Activated CD4-positive, alpha-beta T cell treated with anti-CD3 and anti-CD28 coated beads for 48 hours (primary cell): ENCODE measurements around the gene SLCO3A1.
"Not testable (repeated sequence)": the region's sequence is repeated elsewhere in the genome, so short reads cannot be mapped to it uniquely, and the experiment has no call there.

Experiments used
- DNase-seq: peaks from one replicate; pipeline ENCODE4 v3.0.0-alpha.2; 2020

The SLCO3A1 gene

GRCh38 chr15:91942720-91943394, 89.3 kb downstream of the SLCO3A1 start:
- DNase-seq, result peak; percentile 45

DNA sequence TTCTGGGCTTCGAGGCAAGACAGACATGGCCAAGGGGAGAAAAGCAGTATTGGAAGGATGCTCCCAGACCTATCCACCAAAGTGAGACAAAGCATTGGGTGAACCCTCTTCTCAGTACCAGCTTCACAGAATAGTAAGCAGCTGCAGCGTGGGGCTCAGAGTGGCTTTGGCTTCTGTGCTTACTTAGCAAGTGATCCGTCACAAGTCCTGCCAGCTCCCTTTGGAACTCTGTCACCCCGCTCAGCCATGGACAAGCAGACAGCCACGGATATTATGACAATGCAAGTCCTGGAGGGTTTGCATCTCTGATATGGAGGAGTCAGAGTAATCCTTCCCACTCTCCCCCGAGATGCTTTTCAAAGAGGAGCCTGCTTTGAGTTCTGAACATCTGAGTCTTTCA, 90.8 kb downstream of the SLCO3A1 start:
- DNase-seq, result no peak

- DNase-seq, result no peak
Observed at GRCh38 chr15:91945385-91945784, 91.9 kb downstream of the SLCO3A1 start.

- no peak for DNase-seq
Observed at GRCh38 chr15:91946075-91946474, 92.6 kb downstream of the SLCO3A1 start.

DNA sequence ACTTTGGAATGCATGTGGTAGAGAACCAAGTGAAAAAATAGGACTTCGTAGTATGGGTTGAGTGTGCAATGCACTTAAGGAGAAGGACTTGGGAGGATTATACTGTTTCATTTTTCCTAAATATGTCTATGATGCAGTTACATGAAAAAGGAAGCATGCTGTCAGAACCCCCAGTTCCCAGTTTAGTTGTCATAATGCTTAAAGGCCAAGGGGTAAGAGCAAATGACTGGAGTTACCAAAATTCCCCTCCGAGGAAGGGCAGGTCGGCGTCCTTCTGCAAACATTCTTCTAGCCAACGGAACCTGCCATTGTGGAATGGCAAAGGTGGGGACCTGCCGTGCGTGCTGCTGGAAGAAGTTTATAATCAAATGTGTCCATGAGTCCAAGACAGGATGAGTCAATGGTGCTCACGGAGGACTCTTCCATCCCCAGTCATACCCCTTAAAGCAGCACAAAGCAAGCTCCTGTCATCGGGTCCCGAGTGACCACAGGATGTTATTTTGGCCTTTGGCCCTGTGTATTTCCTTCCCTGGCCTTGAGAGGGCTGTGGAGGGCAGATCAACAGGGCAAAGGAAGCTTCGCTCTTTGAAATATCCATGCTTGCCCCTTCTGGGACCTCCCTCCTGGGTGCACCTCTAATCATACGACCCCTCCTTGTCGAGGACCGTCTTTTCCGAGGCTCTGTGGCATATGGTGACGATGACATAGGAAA, 93.2 kb downstream of the SLCO3A1 start:
- DNase-seq, result no peak

DNA sequence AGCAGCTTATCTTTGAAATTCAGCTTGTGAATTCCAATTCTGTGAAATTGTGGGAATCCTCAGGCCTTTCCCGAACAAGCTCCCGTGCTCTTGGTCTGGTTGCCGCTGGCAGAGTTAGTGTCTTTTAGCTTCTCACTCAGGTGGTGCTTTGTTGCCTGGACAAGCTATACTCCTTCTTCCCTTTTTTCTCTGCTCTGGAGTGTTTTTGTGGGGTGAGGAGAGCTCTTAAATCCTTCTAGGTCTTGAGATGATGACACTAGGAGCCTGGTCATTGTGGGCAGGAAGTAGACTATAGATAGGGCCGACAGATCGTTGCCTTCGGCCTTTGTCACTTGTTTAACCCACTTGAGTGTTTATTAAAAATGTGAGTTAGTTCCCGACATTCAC, 93.8 kb downstream of the SLCO3A1 start:
- no peak for DNase-seq

DNA sequence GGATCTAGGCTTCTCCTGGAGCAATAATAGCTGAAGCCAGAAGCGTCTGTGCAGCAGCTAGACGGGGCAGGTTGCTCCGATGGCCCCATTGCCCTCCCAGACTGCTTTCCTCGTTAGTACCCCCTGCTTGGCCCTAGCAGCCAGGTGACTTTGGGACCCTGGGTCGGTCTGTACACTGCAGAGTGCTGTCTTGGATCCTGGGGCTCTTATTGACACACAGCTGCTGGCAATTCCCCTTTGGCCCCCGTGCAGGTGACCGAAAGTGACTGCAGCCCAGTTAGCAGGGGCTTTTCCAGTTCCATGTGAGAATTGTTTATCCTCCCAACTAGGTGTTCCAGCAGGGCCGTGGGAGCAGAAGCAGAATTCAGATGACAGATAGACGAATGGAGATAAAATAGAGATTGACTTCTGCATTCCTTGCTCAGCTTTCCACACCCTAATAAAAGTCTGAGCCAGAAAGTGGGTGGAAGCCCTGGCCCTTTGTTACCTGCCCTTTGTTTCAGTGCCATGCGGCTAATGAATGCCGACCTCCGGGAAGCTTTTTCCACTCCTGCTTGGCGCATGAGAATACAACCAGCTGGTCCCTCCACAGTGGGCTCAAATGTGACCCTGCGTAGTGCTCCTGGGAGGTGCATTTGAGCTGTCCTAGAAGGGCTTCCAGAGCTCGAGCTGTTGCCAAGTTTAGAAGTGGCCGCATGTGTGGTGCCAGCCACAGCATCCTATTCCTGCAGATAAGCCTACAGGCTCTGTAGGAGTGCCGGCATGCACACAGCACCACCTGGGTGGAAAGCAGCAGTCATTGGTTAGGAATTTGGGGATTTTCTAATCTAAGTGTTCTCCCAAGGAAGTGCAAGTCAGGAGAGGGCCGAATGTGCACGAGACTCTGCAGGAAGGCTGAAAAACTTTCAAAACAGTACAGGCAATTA, 94.4 kb downstream of the SLCO3A1 start:
- no peak for DNase-seq

GRCh38 chr15:91949361-91949760, 95.9 kb downstream of the SLCO3A1 start:
- DNase-seq, result no peak

DNA sequence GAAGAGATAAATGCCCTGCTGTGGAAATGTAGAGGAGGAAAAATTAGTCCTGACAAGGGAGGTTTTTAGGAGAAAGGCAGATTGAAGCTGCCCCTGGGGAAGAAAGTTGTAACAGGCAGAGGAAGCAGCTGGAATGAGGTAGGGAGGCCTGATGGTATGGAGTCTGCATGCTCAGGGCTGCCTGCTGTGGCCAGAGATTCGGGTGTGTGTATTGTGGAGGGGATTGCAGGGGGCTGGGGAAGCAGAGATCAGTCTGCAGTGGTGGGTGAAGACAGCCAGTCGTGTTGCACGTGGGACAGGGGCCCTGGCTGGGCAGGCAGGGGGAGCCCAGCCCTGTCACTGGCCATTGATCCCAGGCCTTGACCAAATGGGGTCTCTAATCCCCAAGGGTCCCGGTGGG, 96.5 kb downstream of the SLCO3A1 start:
- no peak for DNase-seq

- no peak for DNase-seq
Observed at GRCh38 chr15:91950631-91951329, 97.3 kb downstream of the SLCO3A1 start.

DNA sequence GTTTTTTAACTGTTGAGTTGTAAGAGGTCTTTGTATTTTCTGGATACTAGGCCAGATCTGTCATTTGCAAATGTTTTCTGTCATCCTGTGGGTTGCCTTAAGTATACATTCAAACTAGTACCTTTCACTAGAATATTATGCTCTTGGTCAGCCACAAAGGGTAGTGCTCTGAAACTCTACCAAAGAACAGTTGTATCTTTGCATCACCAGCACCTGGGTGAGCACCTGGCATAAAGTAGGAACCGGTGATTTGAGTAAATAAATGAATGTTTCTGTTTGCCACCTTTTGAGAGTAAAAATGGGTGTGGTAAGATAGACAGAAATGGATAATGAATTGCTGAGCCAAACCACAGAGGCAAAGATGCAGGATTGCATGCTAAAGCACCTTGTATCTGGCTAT, 98.7 kb downstream of the SLCO3A1 start:
- no peak for DNase-seq

GRCh38 chr15:91953432-91953831, 99.9 kb downstream of the SLCO3A1 start:
- DNase-seq, result no peak

DNA sequence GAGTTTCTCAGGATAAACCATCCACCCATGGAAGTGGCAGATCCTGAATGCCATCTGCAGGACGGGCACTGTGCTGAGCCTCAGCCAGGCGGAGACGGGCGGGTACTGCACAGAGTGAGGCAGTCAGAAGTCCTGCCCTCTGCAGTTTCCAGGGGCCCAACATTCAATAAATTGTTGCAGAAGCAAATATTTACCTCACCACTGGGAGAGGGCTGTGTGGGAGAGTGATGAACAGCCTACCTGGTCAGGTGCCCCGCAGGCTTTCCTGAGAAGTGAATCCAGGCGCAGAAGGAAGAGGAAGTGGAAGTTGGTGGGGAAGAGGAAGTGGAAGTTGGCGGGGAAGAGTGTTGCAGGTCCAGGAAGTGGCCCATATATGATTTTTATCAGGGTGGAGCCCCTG, 100.8 kb downstream of the SLCO3A1 start:
- no peak for DNase-seq

DNA sequence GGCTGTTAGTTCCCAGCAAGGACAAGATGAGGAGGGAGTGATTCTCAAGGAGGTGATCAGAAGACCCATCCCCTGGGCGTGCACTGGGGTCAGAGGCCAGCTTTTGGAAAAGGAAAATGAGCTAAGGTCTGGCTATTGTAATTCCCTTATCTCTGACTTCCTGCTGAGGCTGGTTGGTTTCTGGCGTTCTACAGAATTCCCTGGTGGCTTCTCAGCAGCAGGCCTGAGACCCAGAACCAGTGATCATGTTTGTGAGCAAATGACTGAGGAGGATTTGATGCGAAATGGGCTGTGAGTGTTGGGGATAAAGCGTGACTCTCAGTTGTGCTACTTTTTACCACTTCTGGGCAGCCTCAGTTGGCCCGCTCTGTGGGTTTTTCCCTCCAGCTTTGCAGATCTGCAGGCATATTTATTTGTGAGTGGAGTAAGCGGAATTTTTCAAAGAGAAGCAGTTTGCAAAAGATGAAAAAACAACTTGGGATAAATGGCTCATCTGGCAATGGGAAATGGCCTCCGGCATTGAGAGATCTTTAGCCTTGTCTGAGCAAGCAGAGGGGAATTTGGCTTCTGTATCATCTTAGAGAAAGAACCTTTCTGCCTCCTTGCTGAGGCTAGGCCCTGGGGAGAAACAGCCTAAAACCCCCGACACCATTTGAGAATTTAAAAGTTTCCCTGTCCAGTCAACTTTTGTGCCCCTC, 102.7 kb downstream of the SLCO3A1 start:
- no peak for DNase-seq

DNA sequence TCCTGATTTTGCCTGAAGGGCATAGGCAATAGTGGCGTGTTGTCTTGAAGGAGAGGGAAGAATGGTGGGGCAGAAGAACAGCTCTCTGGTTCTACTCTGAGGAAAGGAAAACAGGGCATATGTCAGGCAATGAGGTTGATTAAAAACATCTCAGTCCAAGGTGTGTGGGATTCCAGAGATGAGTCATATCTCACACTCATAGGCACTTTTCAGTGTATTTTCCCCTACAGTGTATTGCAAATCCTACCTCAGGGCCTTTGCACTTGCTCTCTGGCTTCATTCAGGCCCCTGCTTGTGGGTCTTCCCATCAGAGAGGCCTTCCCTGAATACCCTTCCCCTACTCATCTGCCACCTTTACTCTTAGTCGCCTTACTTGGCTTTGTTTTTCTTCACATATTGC, 107.8 kb downstream of the SLCO3A1 start:
- DNase-seq, result no peak

- not testable (repeated sequence) for DNase-seq
Observed at GRCh38 chr15:91963747-91964146, 110.2 kb downstream of the SLCO3A1 start.

DNA sequence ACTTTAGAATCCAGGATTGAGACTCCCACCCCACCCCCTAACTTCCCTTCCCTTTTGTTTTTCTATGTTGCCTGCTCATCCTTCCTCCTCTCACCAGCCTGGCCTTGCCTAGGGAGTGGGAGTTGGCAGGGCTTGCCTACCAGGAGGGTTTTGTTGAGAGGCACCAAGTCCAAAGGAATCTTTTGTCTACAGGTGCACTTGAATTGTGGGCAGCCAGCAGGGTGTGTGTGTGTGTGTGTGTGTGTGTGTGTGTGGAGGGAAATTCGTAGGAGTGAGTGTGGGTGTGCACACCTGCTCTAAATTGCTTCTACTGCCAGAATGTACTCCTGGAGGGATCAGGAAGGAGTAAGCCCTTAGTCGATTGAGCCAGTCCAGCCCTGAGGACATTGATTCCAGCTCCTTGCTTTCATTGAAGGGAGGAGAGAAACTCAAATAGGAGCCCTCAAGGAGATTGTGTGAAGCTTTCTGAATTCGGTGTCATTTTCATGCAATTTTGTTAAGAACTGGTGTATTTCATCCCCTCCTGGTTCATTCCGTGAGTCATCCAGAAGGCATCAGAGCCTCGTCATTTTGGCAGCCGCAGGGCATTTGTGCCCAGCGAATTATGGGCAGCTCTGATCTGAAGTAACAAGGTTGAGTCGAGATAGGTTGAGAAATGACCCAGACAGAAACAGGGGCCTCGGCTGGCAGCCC, 112.1 kb downstream of the SLCO3A1 start:
- DNase-seq, result no peak

DNA sequence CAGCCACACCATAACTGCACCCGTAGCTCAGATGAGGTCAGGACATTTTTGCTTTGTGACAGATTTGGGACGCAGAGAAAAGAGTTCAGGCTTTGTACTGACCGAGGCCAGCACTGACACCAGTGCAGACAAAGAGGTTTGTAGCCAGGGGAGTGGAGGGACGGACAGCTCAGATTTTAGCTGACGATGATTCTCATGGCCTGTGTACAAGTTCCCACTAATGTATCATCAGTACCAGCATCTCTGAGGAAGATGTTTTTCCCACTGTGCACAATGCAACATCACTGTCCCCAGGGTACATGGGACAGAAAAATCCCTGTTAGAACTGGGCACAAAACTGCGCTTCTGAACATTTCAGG, 112.7 kb downstream of the SLCO3A1 start:
- no peak for DNase-seq

- no peak for DNase-seq
Observed at GRCh38 chr15:91967935-91968606, 114.6 kb downstream of the SLCO3A1 start.

DNA sequence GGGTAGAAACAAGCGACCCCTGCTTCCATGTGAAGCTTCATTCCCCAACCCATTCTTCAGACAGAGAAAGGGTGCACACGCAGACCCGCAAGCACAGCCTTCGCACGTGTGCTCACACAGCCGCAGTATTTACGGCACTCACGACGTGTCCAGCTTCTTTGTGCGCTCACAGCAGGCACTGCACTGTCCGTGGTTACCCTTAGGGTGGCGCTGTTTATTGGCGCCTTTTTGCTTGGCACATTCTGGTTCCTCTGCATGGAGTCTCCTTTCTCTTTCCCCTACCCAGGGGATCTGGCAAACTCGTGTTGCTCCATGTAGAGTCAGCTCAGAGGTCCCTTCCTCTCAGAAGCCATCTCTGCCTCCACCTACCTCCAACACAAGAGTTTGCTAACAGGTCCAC, 115.1 kb downstream of the SLCO3A1 start:
- no peak for DNase-seq

DNA sequence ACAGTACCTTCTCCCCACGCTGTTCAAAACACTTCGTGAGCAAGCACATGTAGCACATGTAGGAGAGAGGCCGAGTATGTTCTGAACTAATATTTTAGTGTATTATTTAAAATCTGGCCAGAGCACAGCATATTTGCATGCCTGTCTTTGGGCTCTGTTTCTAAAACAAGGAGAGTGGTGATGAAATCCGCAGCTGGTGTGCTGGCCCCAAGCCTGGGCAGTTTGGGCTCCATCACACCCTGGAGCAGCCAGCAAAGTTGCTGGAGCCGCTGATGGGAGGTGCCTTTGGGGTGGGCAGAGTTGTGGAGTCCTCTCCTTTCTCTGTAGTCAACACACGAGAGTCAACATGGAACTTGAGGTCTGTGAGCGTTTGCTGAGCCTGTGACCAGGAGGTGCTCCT, 116.6 kb downstream of the SLCO3A1 start:
- no peak for DNase-seq
